OCI-LY1 (cell line): ENCODE results near the gene TCP11.

Source experiments
- CTCF ChIP-seq: fragments of 200-600 bp; sonication (generic), shearing (Covaris generic); IDR thresholded peaks from 2 replicates; pipeline ENCODE4 v1.5.1; 2017; ENCODE audit warnings: mild to moderate bottlenecking, antibody characterized with exemption, low read length, moderate library complexity, mixed read lengths
- EZH2 ChIP-seq: fragments of 200-600 bp; sonication (generic), shearing (Covaris generic); IDR thresholded peaks from 2 replicates; pipeline ENCODE4 v1.8.0; 2017; ENCODE audit warnings: borderline replicate concordance, mixed run types, mild to moderate bottlenecking, antibody characterized with exemption, low read length, moderate library complexity, mixed read lengths

GRCh38 chr6:35147026-35147425 lies 5.9 kb upstream of the TCP11 start:
- TF ChIP-seq CTCF, result no peak
- no peak for TF ChIP-seq EZH2
